HPDE6-E6E7 (cell line): Measurements from ENCODE around the gene RFX3.

Source experiments
- DNase-seq: peaks from one replicate; pipeline ENCODE4 v3.0.0; 2011; ENCODE audit warnings: missing footprints; ENCODE audit errors: extremely low spot score

The RFX3 gene

DNA sequence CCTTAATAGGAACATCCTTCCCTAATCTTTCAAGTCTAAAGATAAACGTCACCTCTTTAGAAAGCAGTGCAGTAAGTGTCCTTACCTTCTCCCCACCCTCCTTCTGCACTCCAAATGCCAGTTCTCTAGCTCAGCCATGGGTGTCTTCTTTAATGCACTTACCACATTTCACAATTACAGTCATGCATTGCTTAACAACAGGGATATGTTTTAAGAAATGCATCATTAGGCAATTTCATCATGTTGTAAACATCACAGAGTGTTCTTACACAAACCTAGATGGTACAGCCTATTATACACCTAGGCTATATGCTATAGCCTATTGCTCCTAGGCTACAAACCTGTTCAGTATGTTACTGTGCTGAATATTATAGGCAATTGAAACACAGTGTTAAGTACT lies 91.2 kb downstream of the RFX3 start:
- DNase-seq = no peak

GRCh38 chr9:3433754-3434153 lies 92.0 kb downstream of the RFX3 start:
- no peak for DNase-seq

GRCh38 chr9:3433066-3433465 lies 92.7 kb downstream of the RFX3 start:
- DNase-seq = no peak

DNA sequence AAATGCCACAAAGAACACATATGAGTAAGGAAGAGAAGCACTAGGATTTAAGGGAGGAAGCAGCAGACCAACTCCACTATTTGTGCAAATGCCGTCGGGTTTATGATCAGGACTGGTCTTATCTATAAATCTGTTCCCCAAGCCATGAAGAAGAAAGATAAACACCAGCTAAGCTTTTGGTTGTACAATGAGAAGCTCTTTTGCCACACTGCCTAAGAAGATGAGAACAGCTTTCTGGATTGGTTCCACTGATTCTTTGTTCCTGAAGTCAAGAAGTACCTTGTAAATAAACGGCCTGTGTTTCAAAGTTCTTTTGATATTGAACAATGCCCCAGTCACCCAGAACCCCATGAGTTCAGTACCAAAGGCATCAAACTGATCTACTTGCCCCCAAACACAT lies 93.9 kb downstream of the RFX3 start:
- no peak for DNase-seq

DNA sequence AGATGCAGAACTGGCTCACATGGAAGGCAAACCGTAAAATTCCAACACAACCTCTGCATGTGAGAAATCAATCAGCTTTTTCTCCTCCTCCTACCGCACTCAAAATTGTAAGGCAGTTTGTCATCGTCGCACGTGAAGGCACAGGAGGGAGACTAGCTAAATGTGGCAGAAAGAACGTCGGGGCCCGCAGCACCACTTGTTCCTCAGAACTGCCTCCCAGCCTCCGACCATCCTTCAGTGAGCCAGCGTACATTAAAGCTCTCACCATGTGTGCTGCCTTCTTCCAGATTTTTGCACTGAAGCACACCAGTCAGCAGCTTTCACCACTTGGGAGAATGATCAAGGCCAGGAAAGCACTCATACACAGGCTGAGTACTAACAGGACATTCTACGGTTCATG lies 105.9 kb downstream of the RFX3 start:
- no peak for DNase-seq

GRCh38 chr9:3415906-3416305 lies 109.9 kb downstream of the RFX3 start:
- no peak for DNase-seq

- no peak for DNase-seq
Observed at GRCh38 chr9:3413984-3414383, 111.8 kb downstream of the RFX3 start.

DNA sequence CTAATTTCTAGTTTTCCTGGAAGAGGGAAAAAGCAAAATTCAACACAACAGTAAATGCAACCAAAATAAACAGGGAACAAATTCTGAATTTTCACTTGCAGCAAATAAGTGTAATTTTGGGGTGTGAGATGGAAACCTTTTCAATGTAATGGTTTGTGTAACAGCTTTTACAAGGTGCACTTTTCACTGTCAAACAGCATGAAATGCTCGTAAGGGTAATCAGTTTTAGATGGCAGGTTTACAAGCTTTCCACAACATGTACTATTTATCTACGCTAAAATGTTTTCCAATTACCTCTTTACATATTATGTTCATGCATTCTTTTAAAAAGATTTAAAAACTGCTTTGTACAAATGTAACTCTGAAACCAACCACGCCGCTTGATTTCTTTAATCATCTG lies 115.3 kb downstream of the RFX3 start:
- DNase-seq = no peak

- no peak for DNase-seq
Observed at GRCh38 chr9:3409453-3409852, 116.3 kb downstream of the RFX3 start.

DNA sequence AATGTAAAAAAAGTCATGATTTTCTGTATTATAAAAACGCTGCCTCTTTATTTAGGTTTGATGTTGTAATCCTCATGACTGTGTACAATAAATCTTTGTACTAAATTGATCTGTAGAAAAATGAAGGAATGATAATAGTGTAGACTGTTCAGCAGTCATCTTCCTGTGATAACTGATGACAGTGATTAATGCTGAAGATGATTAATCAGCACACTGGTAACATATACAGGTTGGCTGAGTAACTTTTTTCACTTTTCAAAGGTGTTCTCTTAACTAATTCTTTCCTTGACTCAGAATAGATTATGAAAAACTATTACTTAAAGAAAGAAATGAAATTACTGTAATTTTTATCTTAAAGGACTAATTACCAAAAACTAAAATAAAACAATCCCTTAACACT lies 122.5 kb downstream of the RFX3 start:
- DNase-seq = no peak

DNA sequence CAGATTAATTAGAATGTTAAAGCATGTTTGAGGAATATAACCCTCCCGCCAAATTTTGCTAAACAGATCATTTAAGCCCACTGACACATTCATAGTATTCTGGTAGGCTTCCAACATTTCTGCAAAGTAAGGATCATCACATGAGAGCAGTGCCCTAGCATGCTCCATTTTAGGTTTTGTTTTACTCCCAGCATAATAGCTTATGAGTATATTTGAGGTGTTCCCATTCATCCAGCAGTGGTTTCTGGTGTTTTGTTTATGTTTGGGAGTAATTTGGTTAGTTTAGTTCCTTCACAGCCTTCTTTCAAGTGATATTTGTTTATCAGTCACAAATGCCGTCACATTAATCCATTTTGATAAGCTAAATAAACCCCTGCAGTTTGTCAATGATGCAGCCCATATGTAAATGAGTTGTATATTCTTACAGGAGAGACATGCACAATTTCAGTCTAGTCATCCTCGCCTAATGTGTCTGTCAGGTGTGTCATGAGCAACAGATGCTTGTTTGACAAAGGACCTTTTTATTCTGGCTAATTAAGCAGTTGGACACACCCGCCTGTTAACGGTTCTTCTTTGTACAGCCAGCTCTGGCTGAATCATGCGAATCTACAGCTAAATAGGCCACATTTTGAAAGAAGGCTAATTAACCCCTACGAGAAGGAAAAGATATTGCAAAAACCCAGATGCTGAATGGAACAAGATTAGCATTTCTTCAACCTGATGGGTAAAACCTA lies 124.4 kb downstream of the RFX3 start:
- no peak for DNase-seq

DNA sequence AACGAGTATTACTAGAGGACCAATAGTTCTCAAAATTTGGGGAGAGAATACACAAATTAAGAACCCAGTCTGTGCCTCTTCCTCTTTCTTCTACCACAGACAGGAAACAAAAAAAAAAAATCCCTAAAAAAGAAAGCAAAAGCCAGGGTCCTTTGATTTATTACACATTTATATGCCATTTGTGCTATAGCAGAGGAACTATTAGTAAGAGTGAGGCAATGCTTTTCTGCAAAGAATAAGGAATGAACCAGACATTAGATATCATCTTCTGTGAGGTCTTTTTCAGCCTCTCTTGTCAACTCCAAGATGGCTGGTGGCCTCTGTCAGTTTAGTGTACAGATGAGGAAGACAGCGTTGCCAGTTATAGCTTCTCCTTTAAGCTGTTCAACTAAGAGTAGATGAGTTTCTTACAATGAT lies 127.6 kb downstream of the RFX3 start:
- no peak for DNase-seq

DNA sequence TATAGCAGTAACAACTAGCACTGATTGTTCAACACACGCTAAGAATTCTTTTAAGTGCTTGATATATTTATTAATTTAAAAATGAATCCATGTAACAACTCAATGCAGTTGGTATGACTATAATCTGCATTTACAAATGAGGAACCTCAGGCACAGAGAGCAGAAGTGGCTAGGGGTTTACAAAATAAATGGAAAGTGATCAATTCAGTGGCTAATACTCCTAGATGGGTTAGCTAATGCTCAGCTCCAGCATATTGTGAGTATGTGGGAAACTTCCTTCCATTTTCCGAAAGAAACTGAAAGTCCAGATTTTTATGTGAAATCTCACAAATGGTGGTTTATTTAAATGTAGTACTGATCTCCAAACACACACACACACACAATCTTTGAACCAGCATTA lies 128.0 kb downstream of the RFX3 start:
- DNase-seq = no peak

DNA sequence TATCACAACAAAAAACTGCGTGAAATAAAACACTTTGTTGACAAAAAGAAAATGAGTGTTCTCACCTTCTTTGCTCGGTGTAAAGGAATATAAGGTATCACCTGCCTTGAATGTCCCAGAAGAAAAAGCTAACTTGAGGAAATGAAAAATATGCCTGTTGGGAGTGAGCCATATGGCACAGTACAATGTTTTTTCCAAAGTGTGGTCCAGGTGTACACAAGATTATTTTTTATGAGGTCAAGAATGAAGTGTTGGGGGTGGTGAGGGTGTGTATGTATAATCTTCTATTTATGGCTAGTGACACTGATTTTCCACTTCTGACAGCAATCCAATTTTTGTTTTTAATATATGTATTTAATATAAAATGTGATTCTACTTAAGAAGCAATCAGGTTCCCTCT lies 134.4 kb downstream of the RFX3 start:
- DNase-seq = no peak

- no peak for DNase-seq
Observed at GRCh38 chr9:3386753-3387152, 139.0 kb downstream of the RFX3 start.

- DNase-seq = no peak
Observed at GRCh38 chr9:3385871-3386270, 139.9 kb downstream of the RFX3 start.

DNA sequence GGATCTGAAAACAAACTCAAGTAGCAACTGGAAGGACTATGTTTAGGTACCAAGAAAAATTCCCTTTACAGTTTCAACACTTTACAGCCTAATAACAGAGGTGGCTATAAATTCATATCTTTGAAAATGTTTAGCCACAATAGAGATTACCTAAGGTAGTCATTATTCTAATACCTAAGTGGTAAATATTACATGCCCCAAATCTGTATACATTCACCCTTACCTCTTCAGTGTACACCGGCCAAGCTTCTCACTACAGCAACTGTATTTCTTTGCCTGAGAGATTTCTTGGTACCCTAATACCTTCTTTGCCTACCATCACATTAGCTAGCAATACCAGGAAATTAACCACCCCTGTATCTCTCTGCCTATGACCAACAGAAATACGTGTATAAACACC lies 154.0 kb downstream of the RFX3 start:
- DNase-seq = no peak

- DNase-seq = no peak
Observed at GRCh38 chr9:3370715-3371114, 155.1 kb downstream of the RFX3 start.

GRCh38 chr9:3367185-3367584 lies 158.6 kb downstream of the RFX3 start:
- no peak for DNase-seq

DNA sequence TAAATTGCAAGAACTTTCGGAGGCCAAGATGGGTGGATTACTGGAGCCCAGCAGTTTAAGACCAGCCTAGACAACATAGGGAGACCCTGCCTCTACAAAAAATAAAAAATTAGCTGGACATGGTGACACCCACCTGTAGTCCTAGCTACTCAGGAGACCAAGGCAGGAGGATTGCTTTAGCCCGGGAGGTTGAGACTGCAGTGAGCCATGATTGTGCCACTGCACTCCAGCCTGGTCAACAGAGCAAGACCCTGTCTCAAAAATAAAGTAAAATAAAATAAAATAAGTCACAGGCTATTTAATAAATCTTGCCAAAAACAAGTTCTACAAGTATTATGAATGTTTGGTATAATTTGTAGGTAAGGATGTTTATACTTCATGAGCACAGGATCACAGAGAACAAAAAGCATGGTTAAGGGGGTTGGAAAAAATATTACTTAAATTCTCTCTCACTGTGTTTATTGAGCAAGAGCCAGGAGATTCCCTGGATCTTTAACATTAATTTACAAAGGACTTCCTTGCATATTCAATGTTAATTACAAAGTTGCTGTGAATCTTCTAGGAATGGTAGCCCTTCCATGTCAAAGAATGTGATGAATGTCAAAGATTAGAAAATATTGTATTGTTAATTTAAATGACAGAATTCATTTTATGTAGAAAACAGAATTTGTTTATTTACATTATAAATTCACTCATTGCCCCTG lies 164.0 kb downstream of the RFX3 start:
- no peak for DNase-seq

- DNase-seq = no peak
Observed at GRCh38 chr9:3361116-3361515, 164.7 kb downstream of the RFX3 start.

GRCh38 chr9:3360245-3360644 lies 165.6 kb downstream of the RFX3 start:
- no peak for DNase-seq

DNA sequence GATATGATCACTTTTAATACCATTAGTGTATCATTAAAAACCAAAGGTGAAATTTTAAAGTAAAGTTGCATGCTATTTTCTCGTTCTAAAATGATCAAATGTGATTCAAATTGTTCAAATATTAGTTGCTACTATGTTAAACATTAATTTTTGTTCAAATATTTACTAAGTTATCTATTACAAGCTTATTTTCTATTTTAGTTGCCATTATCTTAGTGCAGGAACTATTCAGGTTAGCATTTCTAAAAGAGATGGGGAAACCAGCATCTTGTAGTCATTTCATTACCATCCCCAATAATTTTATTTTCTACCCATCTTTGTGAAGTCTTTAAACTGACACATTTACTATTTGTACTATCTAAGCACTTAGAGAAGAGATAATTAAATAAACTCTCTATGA lies 166.0 kb downstream of the RFX3 start:
- DNase-seq = no peak
